Neural cell (in vitro differentiated cells): ENCODE data around the gene WNT4. TPM values are rescaled to one million over a fixed set of nuclear protein-coding genes. Genes with fewer than 3 reads are reported as not detected.

Experiments used
- H2AFZ ChIP-seq: fragments of 200-600, 300-800 bp; sonication (generic), shearing (Covaris generic); 2 replicates; pipeline ENCODE4 v1.6.0; 2014; ENCODE audit warnings: low read depth, mild to moderate bottlenecking, antibody characterized with exemption, low read length, moderate library complexity
- H3F3A ChIP-seq: fragments of 200-600 bp; shearing (Covaris generic); 2 replicates; pipeline ENCODE4 v1.6.1; 2016; ENCODE audit warnings: mild to moderate bottlenecking, moderate library complexity, mixed read lengths, antibody characterized with exemption, low read length; ENCODE audit not compliant: insufficient read depth, poor library complexity, severe bottlenecking
- H3K27ac ChIP-seq: fragments of 200-600, 300-800 bp; sonication (generic), shearing (Covaris generic); 2 replicates; pipeline ENCODE4 v1.5.1; 2014; ENCODE audit warnings: mild to moderate bottlenecking, low read length, moderate library complexity
- H3K27me3 ChIP-seq: fragments of 300-800, 200-600 bp; sonication (generic), shearing (Covaris generic); 2 replicates; pipeline ENCODE4 v1.6.0; 2014; ENCODE audit warnings: mild to moderate bottlenecking, low read depth, low read length, moderate library complexity; ENCODE audit not compliant: insufficient read depth
- H3K36me3 ChIP-seq: fragments of 300-800, 200-600 bp; sonication (generic), shearing (Covaris generic); 2 replicates; pipeline ENCODE4 v1.5.1; 2014; ENCODE audit warnings: mild to moderate bottlenecking, antibody characterized with exemption, low read length, moderate library complexity; ENCODE audit not compliant: insufficient read depth
- H3K4me2 ChIP-seq: fragments of 300-800, 200-600 bp; sonication (generic), shearing (Covaris generic); 2 replicates; pipeline ENCODE4 v1.6.0; 2014; ENCODE audit warnings: mild to moderate bottlenecking, low read length
- H3K4me3 ChIP-seq: fragments of 300-800, 200-600 bp; sonication (generic), shearing (Covaris generic); 2 replicates; pipeline ENCODE4 v1.5.1; 2014; ENCODE audit warnings: mild to moderate bottlenecking, low read length, moderate library complexity
- H3K79me2 ChIP-seq: fragments of 200-600 bp; shearing (Covaris generic); replicated peaks from 2 replicates; pipeline ENCODE4 v1.6.0; 2014; ENCODE audit warnings: mild to moderate bottlenecking, low read length, moderate library complexity; ENCODE audit not compliant: insufficient read depth
- H3K9ac ChIP-seq: fragments of 300-800, 200-600 bp; sonication (generic), shearing (Covaris generic); 2 replicates; pipeline ENCODE4 v1.6.1; 2016; ENCODE audit warnings: mild to moderate bottlenecking, low read length, mixed read lengths
- H3K9me2 ChIP-seq: fragments of 200-600 bp; shearing (Covaris generic); 2 replicates; pipeline ENCODE4 v1.6.1; 2016; ENCODE audit warnings: mild to moderate bottlenecking, low read length, mixed read lengths; ENCODE audit not compliant: insufficient read depth
- H3K9me3 ChIP-seq: fragments of 200-600, 300-800 bp; sonication (generic), shearing (Covaris generic); 2 replicates; pipeline ENCODE4 v1.6.1; 2016; ENCODE audit warnings: mild to moderate bottlenecking, mixed run types, low read length, moderate library complexity, mixed read lengths
- H4K20me1 ChIP-seq: fragments of 200-600 bp; shearing (Covaris generic); 2 replicates; pipeline ENCODE4 v1.6.1; 2016; ENCODE audit warnings: mild to moderate bottlenecking, mixed run types; ENCODE audit not compliant: insufficient read depth
- CTCF ChIP-seq: fragments of 450-650 bp; IDR thresholded peaks from 2 replicates; pipeline ENCODE4 v1.5.1; 2014; ENCODE audit warnings: antibody characterized with exemption, mild to moderate bottlenecking, moderate library complexity; ENCODE audit not compliant: poor library complexity, severe bottlenecking
- EP300 ChIP-seq: fragments of 450-650 bp; conservative IDR thresholded peaks from 2 replicates; pipeline ENCODE4 v1.6.1; 2014; ENCODE audit warnings: antibody characterized with exemption, mild to moderate bottlenecking, moderate library complexity; ENCODE audit not compliant: poor library complexity, severe bottlenecking
- EZH2 ChIP-seq: fragments of 200-600, 300-800 bp; shearing (Covaris generic), sonication (generic); IDR thresholded peaks from 2 replicates; pipeline ENCODE4 v1.6.1; 2014; ENCODE audit warnings: antibody characterized with exemption, low read length, borderline replicate concordance, mild to moderate bottlenecking; ENCODE audit not compliant: insufficient read depth, poor library complexity, severe bottlenecking
- POLR2AphosphoS5 ChIP-seq: IDR thresholded peaks from 2 replicates; pipeline ENCODE4 v1.6.1; 2012
- RAD21 ChIP-seq: fragments of 450-650 bp; conservative IDR thresholded peaks from 2 replicates; pipeline ENCODE4 v1.6.1; 2014; ENCODE audit warnings: antibody characterized with exemption, mild to moderate bottlenecking, moderate library complexity
- REST ChIP-seq: IDR thresholded peaks from 2 replicates; pipeline ENCODE4 v1.6.1; 2012; ENCODE audit warnings: borderline replicate concordance
- SMC3 ChIP-seq: fragments of 450-650 bp; conservative IDR thresholded peaks from 2 replicates; pipeline ENCODE4 v1.6.1; 2014; ENCODE audit warnings: antibody characterized with exemption, mild to moderate bottlenecking, moderate library complexity; ENCODE audit not compliant: poor library complexity
- TAF1 ChIP-seq: IDR thresholded peaks from 2 replicates; pipeline ENCODE4 v1.6.1; 2012; ENCODE audit warnings: low read depth
- polyA plus RNA-seq: library from polyadenylated mRNA; depleted of rRNA; stranded (reverse); fragments of >200 nt; gene quantifications from 2 replicates; pipeline ENCODE4 v1.2.3, GENCODE V29; 2014

The WNT4 gene
- polyA plus RNA-seq, 1 donor from 2014 or later: 5.1 TPM

GRCh38 chr1:22174446-22175220, 31.7 kb upstream of the WNT4 start (continued):
- TF ChIP-seq CTCF: no peak

GRCh38 chr1:22171951-22172715, 29.2 kb upstream of the WNT4 start:
- no peak overlapping the region for H3K4me3 ChIP-seq
- H3K9me2 ChIP-seq: no peaks in the 10 kb centered on the region
- H3K9ac ChIP-seq: no peak overlapping the region
- H3K27me3 ChIP-seq: no peaks in the 10 kb centered on the region
- H4K20me1 ChIP-seq: no peaks in the 10 kb centered on the region
- no peak overlapping the region for H2AFZ ChIP-seq
- H3F3A ChIP-seq: no peaks in the 10 kb centered on the region
- H3K27ac ChIP-seq: no peak overlapping the region
- TF ChIP-seq REST: no peak
- TF ChIP-seq CTCF: no peak
- no peak for TF ChIP-seq EP300
- TF ChIP-seq RAD21: no peak
- no peak for TF ChIP-seq POLR2AphosphoS5
- TF ChIP-seq EZH2: no peak
- TF ChIP-seq SMC3: no peak
- TF ChIP-seq TAF1: no peak
- no peaks in the 10 kb centered on the region for H3K9me3 ChIP-seq
- H3K4me2 ChIP-seq: no peak overlapping the region
- no peaks in the 10 kb centered on the region for H3K36me3 ChIP-seq
- H3K79me2 ChIP-seq: no peaks in the 10 kb centered on the region
